ENCODE results near the gene HTR6. TPM values are rescaled to one million over a fixed set of nuclear protein-coding genes. Genes with fewer than 3 reads are reported as not detected.

Gene HTR6
- total RNA-seq, 1 experiment from 2014 or later = 0.57 TPM

GRCh38 chr1:19684677-19685076, 20.0 kb downstream of the HTR6 start:
- DNase-seq (ENCODE audit: low read depth, low spot score) (no peak), ATAC-seq (no peak)
- Histone ChIP-seq H3K4me3 (replicated peaks in 1 of 2; ENCODE audit: low read depth in 1 of 2, low read length in 2 of 2) (no peak overlapping the region), H2AFZ (ENCODE audit: low read depth, low read length, poor library complexity, severe bottlenecking) (no peak overlapping the region), H3K4me1 (ENCODE audit: control insufficient read depth in 1 of 2, insufficient read depth in 2 of 2, low read length in 2 of 2) (no peaks in the 10 kb centered on the region), H3K9ac (ENCODE audit: low read length) (no peak overlapping the region), H3K9me3 (ENCODE audit: control insufficient read depth in 1 of 2, insufficient read depth in 1 of 2, low read depth in 1 of 2, low read length in 2 of 2) (no peaks in the 10 kb centered on the region), H3K27me3 (ENCODE audit: insufficient read depth, low read length) (no peaks in the 10 kb centered on the region), H3K9me2 (ENCODE audit: insufficient read depth) (no peaks in the 10 kb centered on the region), H4K20me1 (ENCODE audit: insufficient read depth) (no peaks in the 10 kb centered on the region), H3K79me2 (ENCODE audit: insufficient read depth, low read length) (no peaks in the 10 kb centered on the region), H3K27ac (ENCODE audit: low read depth, low read length) (no peak overlapping the region), H3K36me3 (ENCODE audit: control insufficient read depth in 1 of 2, insufficient read depth in 2 of 2, low read length in 2 of 2) (no peaks in the 10 kb centered on the region), H3K4me2 (ENCODE audit: low read length) (no peak overlapping the region)
- TF ChIP-seq POLR2A (IDR thresholded peaks at IDR 0.05; ENCODE audit: borderline replicate concordance, extremely low read depth, insufficient read depth, insufficient read length) = no peak
- no peak for TF ChIP-seq SRF (IDR thresholded peaks at IDR 0.05; ENCODE audit: low read depth)
- TF ChIP-seq JUND (IDR thresholded peaks at IDR 0.05) = no peak
- TF ChIP-seq EZH2 (IDR thresholded peaks at IDR 0.05) = no peak
- TF ChIP-seq POLR2AphosphoS5 (IDR thresholded peaks at IDR 0.05; ENCODE audit: low read depth, low read length) = no peak
- no peak for TF ChIP-seq CEBPB (IDR thresholded peaks at IDR 0.05; ENCODE audit: low read depth)
- TF ChIP-seq EGR1 (IDR thresholded peaks at IDR 0.05; ENCODE audit: low read depth) = no peak
- no peak for TF ChIP-seq ZFX (IDR thresholded peaks at IDR 0.05)
- TF ChIP-seq SP1 (IDR thresholded peaks at IDR 0.05; ENCODE audit: low read depth) = no peak
- BruUV-seq (replicated peaks) = no TSS peak
- ChIA-PET RAD21 (ENCODE audit: low non-redundant PET in 1 of 2, low total read pairs in 2 of 2, uncharacterized antibody in 2 of 2, unreplicated experiment in 2 of 2) (no interaction called here), CTCF (interaction anchor here (1.2 to 1.4 kb wide), 2 partner anchors 20 to 23 kb away, joined by 3 to 4 read pairs; no protein-coding TSS in a partner anchor), POLR2A (interaction anchor here (0.6 kb wide), 1 partner anchor 8 kb away, joined by 4 read pairs; no protein-coding TSS in a partner anchor)
- intact Hi-C loops (cut with micrococcal nuclease) = no loop called here

- ATAC-seq = no peak
- RAD21 ChIA-PET (ENCODE audit: low non-redundant PET in 1 of 2, low total read pairs in 2 of 2, uncharacterized antibody in 2 of 2, unreplicated experiment in 2 of 2) = no interaction called here
These were observed 21.3 kb downstream of the HTR6 start for GRCh38 chr1:19685994-19686393.

More at GRCh38 chr1:19685994-19686393, 21.3 kb downstream of the HTR6 start:
- intact Hi-C loops (cut with micrococcal nuclease) = no loop called here
- no peak for DNase-seq (ENCODE audit: low read depth, low spot score)
- Histone ChIP-seq H3K9ac (ENCODE audit: low read length) (no peak overlapping the region), H4K20me1 (ENCODE audit: insufficient read depth) (no peaks in the 10 kb centered on the region), H3K4me3 (replicated peaks in 1 of 2; ENCODE audit: low read depth in 1 of 2, low read length in 2 of 2) (no peak overlapping the region), H3K36me3 (ENCODE audit: control insufficient read depth in 1 of 2, insufficient read depth in 2 of 2, low read length in 2 of 2) (no peaks in the 10 kb centered on the region), H3K4me1 (ENCODE audit: control insufficient read depth in 1 of 2, insufficient read depth in 2 of 2, low read length in 2 of 2) (no peaks in the 10 kb centered on the region), H3K27ac (ENCODE audit: low read depth, low read length) (no peak overlapping the region), H3K9me3 (ENCODE audit: control insufficient read depth in 1 of 2, insufficient read depth in 1 of 2, low read depth in 1 of 2, low read length in 2 of 2) (no peaks in the 10 kb centered on the region), H2AFZ (ENCODE audit: low read depth, low read length, poor library complexity, severe bottlenecking) (no peak overlapping the region), H3K79me2 (ENCODE audit: insufficient read depth, low read length) (no peaks in the 10 kb centered on the region), H3K4me2 (ENCODE audit: low read length) (no peak overlapping the region), H3K9me2 (ENCODE audit: insufficient read depth) (no peaks in the 10 kb centered on the region), H3K27me3 (ENCODE audit: insufficient read depth, low read length) (no peaks in the 10 kb centered on the region)
- TF ChIP-seq SIN3A (IDR thresholded peaks at IDR 0.05; ENCODE audit: low read depth) = no peak
- TF ChIP-seq EZH2phosphoT487 (IDR thresholded peaks at IDR 0.05; ENCODE audit: borderline replicate concordance) = no peak
- TF ChIP-seq RAD21 (IDR thresholded peaks at IDR 0.05; ENCODE audit: low read depth) = no peak
- TF ChIP-seq REST (IDR thresholded peaks at IDR 0.05; ENCODE audit: low read depth) = no peak
- no peak for TF ChIP-seq MAX (IDR thresholded peaks at IDR 0.05)
- no peak for TF ChIP-seq FOSL1 (IDR thresholded peaks at IDR 0.05; ENCODE audit: low read depth)
- no peak for TF ChIP-seq SP1 (IDR thresholded peaks at IDR 0.05; ENCODE audit: low read depth)
- TF ChIP-seq YY1 (IDR thresholded peaks at IDR 0.05; ENCODE audit: extremely low read depth, insufficient replicate concordance, low read depth, low read length) = no peak
- TF ChIP-seq POLR2AphosphoS5 (IDR thresholded peaks at IDR 0.05; ENCODE audit: low read depth, low read length) = no peak
- TF ChIP-seq CBX3 (IDR thresholded peaks at IDR 0.05; ENCODE audit: low read depth) = no peak
- no peak for TF ChIP-seq ZBTB33 (IDR thresholded peaks at IDR 0.05; ENCODE audit: extremely low read depth, insufficient replicate concordance, low read length)
- no peak for TF ChIP-seq EZH2 (IDR thresholded peaks at IDR 0.05)
- POLR2A ChIA-PET = no interaction called here
- BruUV-seq (replicated peaks) = no TSS peak
- CTCF ChIA-PET = no interaction called here
